ENCODE measurements around the gene DISC1.
"Not testable (repeated sequence)": the region's sequence is repeated elsewhere in the genome, so short reads cannot be mapped to it uniquely, and the experiment has no call there.

The DISC1 gene

GRCh38 chr1:231668826-231669225, 42.2 kb downstream of the DISC1 start:
- H3K4me3 ChIP-seq (replicated peaks in 1 of 2; ENCODE audit: low read depth in 2 of 2, low read length in 2 of 2), result no peak overlapping the region
- TF ChIP-seq CTCF (IDR thresholded peaks at IDR 0.05; ENCODE audit: low read depth, low read length), result no peak
- DNase-seq (ENCODE audit: low read depth in 2 of 2), result no peak

- DNase-seq (ENCODE audit: low read depth in 2 of 2), result not testable (repeated sequence)
These were observed 43.5 kb downstream of the DISC1 start for GRCh38 chr1:231669864-231670621.

GRCh38 chr1:231670755-231671154, 44.2 kb downstream of the DISC1 start:
- TF ChIP-seq CTCF (IDR thresholded peaks at IDR 0.05; ENCODE audit: low read depth, low read length), result no peak
- DNase-seq (ENCODE audit: low read depth in 2 of 2), result no peak
- H3K4me3 ChIP-seq (replicated peaks in 1 of 2; ENCODE audit: low read depth in 2 of 2, low read length in 2 of 2), result no peak overlapping the region

More at GRCh38 chr1:231669864-231670621, 43.5 kb downstream of the DISC1 start:
- not testable (repeated sequence) for H3K4me3 ChIP-seq (replicated peaks in 1 of 2; ENCODE audit: low read depth in 2 of 2, low read length in 2 of 2)

GRCh38 chr1:231674575-231674974, 48.0 kb downstream of the DISC1 start:
- H3K4me3 ChIP-seq (replicated peaks in 1 of 2; ENCODE audit: low read depth in 2 of 2, low read length in 2 of 2), result no peak overlapping the region
- TF ChIP-seq CTCF (IDR thresholded peaks at IDR 0.05; ENCODE audit: low read depth, low read length), result no peak
- DNase-seq (ENCODE audit: low read depth in 2 of 2), result no peak

GRCh38 chr1:231676487-231676886, 49.9 kb downstream of the DISC1 start:
- DNase-seq (ENCODE audit: low read depth in 2 of 2), result peak in 1 of 2 donors; percentile 31
- no peak overlapping the region for H3K4me3 ChIP-seq (replicated peaks in 1 of 2; ENCODE audit: low read depth in 2 of 2, low read length in 2 of 2)
- no peak for TF ChIP-seq CTCF (IDR thresholded peaks at IDR 0.05; ENCODE audit: low read depth, low read length)

- TF ChIP-seq CTCF (IDR thresholded peaks at IDR 0.05; ENCODE audit: low read depth, low read length), result no peak
- H3K4me3 ChIP-seq (replicated peaks in 1 of 2; ENCODE audit: low read depth in 2 of 2, low read length in 2 of 2), result no peak overlapping the region
- no peak for DNase-seq (ENCODE audit: low read depth in 2 of 2)
These were observed 50.9 kb downstream of the DISC1 start for GRCh38 chr1:231677442-231677841.

- DNase-seq (ENCODE audit: low read depth in 2 of 2), result no peak
- no peak for TF ChIP-seq CTCF (IDR thresholded peaks at IDR 0.05; ENCODE audit: low read depth, low read length)
- no peak overlapping the region for H3K4me3 ChIP-seq (replicated peaks in 1 of 2; ENCODE audit: low read depth in 2 of 2, low read length in 2 of 2)
These were observed 51.4 kb downstream of the DISC1 start for GRCh38 chr1:231678011-231678432.

All from cardiac fibroblast (primary cell).